Measurements from ENCODE around the gene RAB44.
"Not testable (repeated sequence)": the region's sequence is repeated elsewhere in the genome, so short reads cannot be mapped to it uniquely, and the experiment has no call there.

RAB44 gene

GRCh38 chr6:36717231-36717825 is 19.7 kb downstream of the RAB44 start:
- Histone ChIP-seq H3K27ac (no peak overlapping the region), H3K36me3 (ENCODE audit: insufficient read depth, low read length) (no peaks in the 10 kb centered on the region), H3K9me3 (ENCODE audit: low read depth, low read length) (no peaks in the 10 kb centered on the region), H3K9ac (ENCODE audit: insufficient read length) (no peak overlapping the region), H3K4me3 (no peak overlapping the region)
- no peak for DNase-seq (ENCODE audit: low read depth, low spot score)
- TF ChIP-seq EZH2 (IDR thresholded peaks at IDR 0.05) (no peak), POLR2AphosphoS5 (IDR thresholded peaks at IDR 0.05; ENCODE audit: borderline replicate concordance, low read depth, low read length) (no peak), FOXP2 (optimal IDR thresholded peaks at IDR 0.05; ENCODE audit: control extremely low read depth, extremely low read length, insufficient read depth) (no peak)

GRCh38 chr6:36717871-36718540 is 20.4 kb downstream of the RAB44 start:
- no peaks in the 10 kb centered on the region for H3K9me3 ChIP-seq (ENCODE audit: low read depth, low read length)
- H3K9ac ChIP-seq (ENCODE audit: insufficient read length) = no peak overlapping the region
- H3K4me3 ChIP-seq = no peak overlapping the region
- TF ChIP-seq FOXP2 (optimal IDR thresholded peaks at IDR 0.05; ENCODE audit: control extremely low read depth, extremely low read length, insufficient read depth) (no peak), POLR2AphosphoS5 (IDR thresholded peaks at IDR 0.05; ENCODE audit: borderline replicate concordance, low read depth, low read length) (no peak), EZH2 (IDR thresholded peaks at IDR 0.05) (no peak)
- H3K27ac ChIP-seq = no peak overlapping the region
- DNase-seq (ENCODE audit: low read depth, low spot score) = no peak
- no peaks in the 10 kb centered on the region for H3K36me3 ChIP-seq (ENCODE audit: insufficient read depth, low read length)

GRCh38 chr6:36718560-36718959 is 20.9 kb downstream of the RAB44 start:
- no peak for DNase-seq (ENCODE audit: low read depth, low spot score)
- Histone ChIP-seq H3K27ac (no peak overlapping the region), H3K9me3 (ENCODE audit: low read depth, low read length) (no peaks in the 10 kb centered on the region), H3K9ac (ENCODE audit: insufficient read length) (no peak overlapping the region), H3K4me3 (no peak overlapping the region), H3K36me3 (ENCODE audit: insufficient read depth, low read length) (no peaks in the 10 kb centered on the region)
- TF ChIP-seq FOXP2 (optimal IDR thresholded peaks at IDR 0.05; ENCODE audit: control extremely low read depth, extremely low read length, insufficient read depth) (no peak), POLR2AphosphoS5 (IDR thresholded peaks at IDR 0.05; ENCODE audit: borderline replicate concordance, low read depth, low read length) (no peak), EZH2 (IDR thresholded peaks at IDR 0.05) (no peak)

GRCh38 chr6:36719126-36719525 is 21.5 kb downstream of the RAB44 start:
- no peak for DNase-seq (ENCODE audit: low read depth, low spot score)
- no peaks in the 10 kb centered on the region for H3K9me3 ChIP-seq (ENCODE audit: low read depth, low read length)
- no peak overlapping the region for H3K4me3 ChIP-seq
- no peaks in the 10 kb centered on the region for H3K36me3 ChIP-seq (ENCODE audit: insufficient read depth, low read length)
- no peak overlapping the region for H3K27ac ChIP-seq
- no peak for TF ChIP-seq EZH2 (IDR thresholded peaks at IDR 0.05)
- TF ChIP-seq FOXP2 (optimal IDR thresholded peaks at IDR 0.05; ENCODE audit: control extremely low read depth, extremely low read length, insufficient read depth) = no peak
- TF ChIP-seq POLR2AphosphoS5 (IDR thresholded peaks at IDR 0.05; ENCODE audit: borderline replicate concordance, low read depth, low read length) = no peak
- H3K9ac ChIP-seq (ENCODE audit: insufficient read length) = no peak overlapping the region

GRCh38 chr6:36720251-36721141 is 22.9 kb downstream of the RAB44 start:
- no peak for DNase-seq (ENCODE audit: low read depth, low spot score)
- H3K27ac ChIP-seq = no peak overlapping the region
- no peak overlapping the region for H3K4me3 ChIP-seq
- no peak for TF ChIP-seq FOXP2 (optimal IDR thresholded peaks at IDR 0.05; ENCODE audit: control extremely low read depth, extremely low read length, insufficient read depth)
- TF ChIP-seq EZH2 (IDR thresholded peaks at IDR 0.05) = no peak
- no peak for TF ChIP-seq POLR2AphosphoS5 (IDR thresholded peaks at IDR 0.05; ENCODE audit: borderline replicate concordance, low read depth, low read length)
- no peak overlapping the region for H3K9ac ChIP-seq (ENCODE audit: insufficient read length)
- H3K36me3 ChIP-seq (ENCODE audit: insufficient read depth, low read length) = no peaks in the 10 kb centered on the region
- no peaks in the 10 kb centered on the region for H3K9me3 ChIP-seq (ENCODE audit: low read depth, low read length)

GRCh38 chr6:36721369-36722140 is 23.9 kb downstream of the RAB44 start:
- no peak overlapping the region for H3K27ac ChIP-seq
- no peaks in the 10 kb centered on the region for H3K9me3 ChIP-seq (ENCODE audit: low read depth, low read length)
- DNase-seq (ENCODE audit: low read depth, low spot score) = no peak
- H3K9ac ChIP-seq (ENCODE audit: insufficient read length) = no peak overlapping the region
- no peak for TF ChIP-seq POLR2AphosphoS5 (IDR thresholded peaks at IDR 0.05; ENCODE audit: borderline replicate concordance, low read depth, low read length)
- no peak for TF ChIP-seq EZH2 (IDR thresholded peaks at IDR 0.05)
- TF ChIP-seq FOXP2 (optimal IDR thresholded peaks at IDR 0.05; ENCODE audit: control extremely low read depth, extremely low read length, insufficient read depth) = no peak
- H3K36me3 ChIP-seq (ENCODE audit: insufficient read depth, low read length) = no peaks in the 10 kb centered on the region
- H3K4me3 ChIP-seq = no peak overlapping the region

- no peaks in the 10 kb centered on the region for H3K36me3 ChIP-seq (ENCODE audit: insufficient read depth, low read length)
- H3K9me3 ChIP-seq (ENCODE audit: low read depth, low read length) = no peaks in the 10 kb centered on the region
- no peak for TF ChIP-seq FOXP2 (optimal IDR thresholded peaks at IDR 0.05; ENCODE audit: control extremely low read depth, extremely low read length, insufficient read depth)
- no peak for TF ChIP-seq POLR2AphosphoS5 (IDR thresholded peaks at IDR 0.05; ENCODE audit: borderline replicate concordance, low read depth, low read length)
- no peak for DNase-seq (ENCODE audit: low read depth, low spot score)
- H3K4me3 ChIP-seq = no peak overlapping the region
- H3K27ac ChIP-seq = no peak overlapping the region
- H3K9ac ChIP-seq (ENCODE audit: insufficient read length) = no peak overlapping the region
These were observed 24.7 kb downstream of the RAB44 start for GRCh38 chr6:36722365-36722764.

- Histone ChIP-seq H3K27ac (no peak overlapping the region), H3K9ac (ENCODE audit: insufficient read length) (no peak overlapping the region), H3K36me3 (ENCODE audit: insufficient read depth, low read length) (no peaks in the 10 kb centered on the region), H3K9me3 (ENCODE audit: low read depth, low read length) (no peaks in the 10 kb centered on the region), H3K4me3 (no peak overlapping the region)
- DNase-seq (ENCODE audit: low read depth, low spot score) = no peak
- no peak for TF ChIP-seq EZH2 (IDR thresholded peaks at IDR 0.05)
- TF ChIP-seq POLR2AphosphoS5 (IDR thresholded peaks at IDR 0.05; ENCODE audit: borderline replicate concordance, low read depth, low read length) = no peak
- TF ChIP-seq FOXP2 (optimal IDR thresholded peaks at IDR 0.05; ENCODE audit: control extremely low read depth, extremely low read length, insufficient read depth) = no peak
These were observed 25.3 kb downstream of the RAB44 start for GRCh38 chr6:36722879-36723278.

GRCh38 chr6:36723992-36724391 is 26.4 kb downstream of the RAB44 start:
- not testable (repeated sequence) for H3K4me3 ChIP-seq; DNase-seq (ENCODE audit: low read depth, low spot score); H3K9ac ChIP-seq (ENCODE audit: insufficient read length); H3K36me3 ChIP-seq (ENCODE audit: insufficient read depth, low read length); H3K9me3 ChIP-seq (ENCODE audit: low read depth, low read length); H3K27ac ChIP-seq

Data from SK-N-MC (cell line).